HG02798 (cell line): ENCODE results near the gene LMOD1.
"Not testable (repeated sequence)": the region's sequence is repeated elsewhere in the genome, so short reads cannot be mapped to it uniquely, and the experiment has no call there.

Experiments used
- ATAC-seq: cut with Tn5 transposase; IDR thresholded peaks from one replicate; pipeline ENCODE4 v1.9.1; 2021; ENCODE audit warnings: mild to moderate bottlenecking; ENCODE audit not compliant: unreplicated experiment, poor library complexity

Gene LMOD1

DNA sequence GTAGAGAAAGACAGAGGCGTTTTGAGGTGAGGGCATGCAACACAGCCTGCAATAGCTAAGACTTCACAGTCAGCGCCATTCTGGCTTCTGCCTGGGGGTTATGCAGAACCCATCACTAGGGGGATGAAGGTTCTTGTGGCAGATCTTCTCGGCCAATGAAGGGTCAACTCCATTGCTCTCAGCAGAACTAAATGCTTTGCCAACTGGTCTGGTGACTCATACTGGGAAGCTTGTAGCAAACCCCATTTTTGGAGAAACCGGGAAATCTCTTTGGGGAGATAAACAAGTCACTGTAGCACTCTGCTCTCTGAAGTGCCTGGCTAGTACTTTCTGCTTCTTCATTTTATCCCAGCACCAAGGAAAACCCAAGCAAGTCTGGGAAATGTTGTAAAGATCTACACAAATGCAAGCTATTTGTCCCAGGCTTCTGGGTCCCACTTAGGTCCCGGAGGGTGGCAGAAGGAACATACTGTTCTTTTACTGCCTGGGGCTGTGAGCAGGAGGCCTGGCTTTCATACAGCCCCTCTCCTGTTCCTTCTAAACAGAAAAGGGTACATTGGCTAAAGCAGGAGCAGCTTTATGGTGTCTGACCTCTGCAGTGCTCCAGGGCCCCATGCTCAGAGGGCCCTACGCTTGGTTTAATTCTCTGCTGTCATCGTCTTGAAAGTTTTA is 28.9 kb downstream of the LMOD1 start:
- ATAC-seq = no peak

DNA sequence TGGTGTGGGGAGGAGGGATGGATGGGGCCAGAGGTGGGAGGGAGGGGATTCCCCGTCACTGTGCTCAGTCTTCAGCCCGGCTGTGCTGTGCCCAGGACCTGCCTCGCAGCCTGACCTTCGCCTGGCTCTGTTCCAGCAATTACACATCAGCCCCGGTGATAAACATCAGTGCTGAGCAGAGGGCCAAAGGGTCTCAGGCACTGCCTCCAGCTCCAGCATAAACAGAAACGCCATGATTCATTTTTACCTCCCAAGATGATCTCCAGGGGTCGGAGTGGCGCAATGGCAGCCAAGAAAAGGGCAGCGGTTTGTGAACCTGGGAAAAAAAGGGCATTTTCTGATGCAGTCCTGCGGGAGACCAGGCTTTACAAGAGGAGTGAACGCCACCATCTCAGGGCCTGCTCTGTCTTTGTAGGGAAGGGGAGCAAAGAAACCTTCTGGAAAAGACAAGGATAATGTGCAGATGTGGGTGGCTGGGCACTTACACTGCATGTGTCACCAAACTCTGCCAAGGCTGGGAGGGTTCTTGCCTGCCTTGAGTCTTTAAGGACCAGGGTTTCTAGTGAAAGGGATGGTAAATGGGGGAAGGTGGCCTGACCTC is 29.6 kb downstream of the LMOD1 start:
- ATAC-seq = no peak

DNA sequence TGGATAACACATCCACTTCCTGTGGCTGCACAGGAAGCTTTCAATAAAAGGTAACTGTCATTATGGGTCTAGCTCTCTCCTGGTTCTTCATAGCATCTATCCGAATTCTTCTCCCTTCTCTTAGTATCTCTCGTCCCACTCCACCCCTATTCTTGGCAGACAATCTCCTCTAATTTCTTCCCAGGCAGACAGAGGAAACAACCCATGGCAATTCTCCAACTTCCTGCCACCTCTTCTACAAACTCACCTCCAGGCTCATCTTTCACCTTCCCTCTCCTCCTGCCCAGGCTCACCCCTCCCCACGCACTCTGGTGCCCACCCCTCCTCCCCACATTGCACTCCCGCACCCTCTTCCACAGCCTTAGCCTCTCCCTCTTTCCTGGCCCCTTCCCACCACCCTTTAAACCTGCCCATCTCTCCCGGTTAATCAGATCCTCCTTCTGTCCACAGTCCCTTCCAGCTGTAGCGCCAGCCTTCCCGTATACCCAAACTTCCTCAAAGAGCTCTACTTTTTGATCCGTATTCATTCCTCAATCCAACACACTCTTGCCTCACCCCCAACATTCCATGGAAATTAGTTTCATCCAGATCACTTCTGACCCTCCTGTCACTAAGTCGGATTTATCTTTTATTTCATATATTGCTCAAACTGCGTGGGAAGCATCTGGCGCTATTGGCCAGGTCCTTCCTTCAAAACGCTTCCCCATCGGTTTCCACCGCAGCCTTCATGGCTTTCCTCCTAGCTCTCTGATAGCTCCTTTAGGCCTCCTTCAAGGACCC is 31.7 kb downstream of the LMOD1 start:
- ATAC-seq = no peak

DNA sequence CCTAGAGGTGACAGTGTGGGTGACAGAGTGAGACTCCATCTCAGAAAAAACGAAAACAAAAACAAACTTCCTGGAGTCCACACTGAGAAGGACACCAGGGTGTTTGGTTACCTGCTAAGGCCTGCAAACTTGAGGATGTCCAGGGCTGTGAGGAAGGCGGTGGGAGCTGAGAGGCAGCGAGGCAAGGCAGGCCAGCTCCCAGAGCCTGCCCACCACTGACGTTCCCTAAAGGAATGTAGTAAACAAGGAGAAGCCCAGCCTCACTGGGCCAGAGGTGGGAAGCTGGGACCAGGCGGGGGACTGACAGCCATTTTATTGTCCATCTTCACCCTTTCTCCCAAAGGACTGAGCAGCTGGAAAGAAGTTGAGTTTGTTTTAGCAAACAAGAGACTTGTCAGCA is 33.5 kb downstream of the LMOD1 start:
- ATAC-seq = no peak

DNA sequence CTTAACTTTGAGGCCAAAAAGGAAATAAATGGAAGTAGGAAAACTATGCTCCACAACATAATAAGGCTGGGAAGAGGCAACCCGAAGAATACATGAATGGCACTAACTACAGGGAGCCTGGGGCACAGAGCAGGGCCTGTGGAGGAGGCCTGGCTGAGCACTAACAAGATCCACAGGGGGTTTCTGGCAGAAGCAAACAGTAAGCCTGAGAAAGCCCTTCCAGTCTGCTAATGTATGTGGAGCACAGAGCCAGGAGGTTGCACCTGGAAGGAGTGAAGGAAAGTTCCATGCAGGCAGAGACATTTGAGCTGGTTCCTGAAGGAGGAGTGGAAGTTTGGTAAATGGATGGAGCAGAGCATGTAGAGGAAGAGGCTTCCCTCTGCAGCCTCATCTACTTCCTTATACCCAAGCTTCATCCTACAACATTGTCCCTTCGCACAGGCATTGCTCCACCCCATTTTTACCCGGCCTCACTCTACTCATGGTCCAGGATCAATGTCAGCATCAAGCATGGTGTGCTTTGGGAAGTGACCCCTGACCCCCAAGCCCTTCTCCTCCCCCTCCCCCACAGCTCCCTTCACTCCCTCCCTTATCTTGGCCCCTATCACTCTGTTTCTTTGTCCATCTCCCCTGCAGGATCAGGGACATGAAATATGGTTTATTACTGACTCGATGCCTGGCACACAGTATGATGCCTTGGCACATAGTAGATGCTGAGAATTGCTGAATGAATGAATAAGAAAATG is 34.3 kb downstream of the LMOD1 start:
- ATAC-seq = no peak

DNA sequence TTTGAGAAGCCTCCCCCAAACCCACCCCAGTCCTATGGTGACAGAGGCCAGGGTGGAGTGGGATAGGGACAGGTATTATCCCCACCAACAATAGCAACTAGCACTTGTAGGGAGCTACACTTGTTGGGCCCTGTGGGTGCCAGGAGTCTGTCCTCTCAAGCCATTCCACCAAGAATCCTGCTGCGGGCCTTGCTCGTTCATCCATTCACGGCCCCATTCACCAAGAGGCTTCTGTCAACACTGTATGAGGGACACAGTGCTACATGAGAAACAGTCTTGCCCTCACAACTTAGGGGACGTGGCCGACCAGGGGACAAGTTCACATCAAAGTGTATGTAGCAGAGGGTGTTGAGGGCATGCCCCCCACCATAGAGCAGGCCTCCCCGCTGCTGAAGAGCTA is 38.7 kb downstream of the LMOD1 start:
- ATAC-seq = no peak

DNA sequence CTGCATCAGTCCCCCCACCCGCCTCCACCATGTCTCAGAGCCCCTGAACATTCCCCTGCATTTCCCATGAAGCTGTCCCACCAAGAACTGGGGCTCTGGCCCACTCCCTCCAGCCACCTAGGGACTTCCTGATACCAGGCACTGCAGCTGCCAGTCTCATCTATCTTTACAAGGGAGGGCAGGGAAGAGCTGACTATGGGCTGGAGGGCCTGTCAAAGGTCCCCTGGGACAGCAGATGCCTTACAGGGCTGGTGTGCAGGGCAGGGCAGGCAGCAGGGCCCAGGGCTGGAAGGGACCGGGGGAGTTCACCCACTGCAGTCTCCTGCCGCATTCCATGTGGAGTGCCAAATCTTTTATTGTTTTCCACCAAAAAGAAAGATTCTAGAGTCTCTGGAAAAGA is 40.0 kb downstream of the LMOD1 start:
- ATAC-seq = no peak

DNA sequence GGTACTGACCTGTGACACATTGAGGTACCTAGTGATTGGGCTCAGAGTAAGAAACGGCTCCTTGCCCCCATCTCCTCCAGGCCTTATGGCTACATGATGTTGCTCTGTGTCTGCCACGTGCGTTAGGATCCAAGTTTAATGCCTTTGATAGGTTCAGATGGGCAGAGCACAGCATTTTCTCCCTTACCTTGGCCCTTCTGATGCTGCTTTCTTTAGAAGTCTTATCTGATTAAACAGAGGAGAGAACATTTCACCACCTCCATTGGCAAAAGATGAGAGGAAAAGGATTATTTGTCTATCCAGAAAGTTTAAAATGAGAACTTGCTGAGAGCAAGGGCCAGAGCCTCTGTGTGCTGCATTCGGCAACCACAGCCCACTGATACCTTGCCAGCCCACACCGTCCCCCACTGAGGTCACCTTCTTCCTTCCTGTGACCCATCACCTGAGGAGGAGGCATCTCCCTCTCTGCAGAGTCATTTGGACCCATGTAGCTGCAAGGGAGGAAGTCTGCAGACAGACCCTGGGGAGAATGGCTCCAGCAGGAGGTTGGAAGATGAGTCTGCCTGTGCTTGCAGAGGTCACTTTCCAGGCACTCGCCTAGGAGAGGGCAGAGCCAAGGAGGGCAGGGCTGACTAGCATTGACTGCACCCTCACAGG is 41.0 kb downstream of the LMOD1 start:
- no peak for ATAC-seq

DNA sequence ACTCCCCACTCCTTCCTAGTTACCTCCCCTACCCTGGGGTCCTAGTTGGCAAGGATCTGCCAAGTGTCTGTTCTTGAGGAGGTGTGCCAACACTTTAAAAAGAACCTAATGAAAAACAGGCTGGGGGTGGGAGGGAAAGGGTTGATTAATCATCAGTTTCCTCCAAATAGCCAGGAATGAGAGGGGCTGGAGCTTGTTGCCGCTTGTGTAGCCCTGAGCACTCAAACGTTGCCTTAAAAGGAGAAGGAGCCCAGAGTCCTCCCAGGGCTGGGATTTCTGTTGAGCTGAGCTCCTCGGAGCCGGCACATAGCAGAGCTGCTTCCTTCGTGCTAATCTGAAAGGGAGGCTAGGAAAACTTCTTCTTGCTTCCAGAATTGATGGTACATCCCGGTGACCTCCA is 41.8 kb downstream of the LMOD1 start:
- no peak for ATAC-seq

DNA sequence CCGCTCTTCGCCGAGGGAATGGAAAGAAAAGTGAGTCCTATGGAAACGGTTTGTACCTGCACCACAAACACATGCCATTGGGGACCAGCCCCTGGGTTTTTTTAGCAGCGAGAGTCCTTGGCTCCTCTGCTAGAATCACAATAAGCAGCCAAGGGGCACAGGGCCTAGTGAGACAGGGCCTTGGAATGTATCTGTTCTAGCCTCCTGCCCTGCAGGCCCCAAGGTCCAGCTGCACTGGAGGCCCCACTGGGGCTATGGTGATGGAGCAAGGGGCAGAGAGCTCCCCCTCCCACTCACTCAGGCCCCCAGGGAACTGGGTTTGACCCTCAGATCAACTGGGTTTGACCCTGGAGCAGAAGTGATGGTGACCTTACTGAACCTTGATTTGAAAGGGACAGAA is 43.2 kb downstream of the LMOD1 start:
- ATAC-seq = no peak

DNA sequence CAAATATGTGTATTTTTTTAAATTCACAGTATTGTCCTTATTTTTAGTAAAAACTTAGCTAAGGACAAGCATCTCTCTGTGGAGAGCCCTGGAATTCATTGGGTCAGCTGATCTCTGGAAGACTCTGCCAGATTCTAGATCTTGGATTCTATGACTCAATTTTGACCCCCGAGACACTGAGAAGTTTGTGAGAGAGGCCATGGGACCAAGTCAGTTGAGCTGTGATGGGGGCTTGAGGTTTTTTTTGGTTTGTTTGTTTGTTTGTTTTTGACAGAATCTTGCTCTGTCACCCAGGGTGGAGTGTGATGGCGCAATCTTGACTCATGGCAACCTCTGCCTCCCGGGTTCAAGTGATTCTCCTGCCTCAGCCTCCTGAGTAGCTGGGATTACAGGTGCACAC is 44.1 kb downstream of the LMOD1 start:
- ATAC-seq = no peak

DNA sequence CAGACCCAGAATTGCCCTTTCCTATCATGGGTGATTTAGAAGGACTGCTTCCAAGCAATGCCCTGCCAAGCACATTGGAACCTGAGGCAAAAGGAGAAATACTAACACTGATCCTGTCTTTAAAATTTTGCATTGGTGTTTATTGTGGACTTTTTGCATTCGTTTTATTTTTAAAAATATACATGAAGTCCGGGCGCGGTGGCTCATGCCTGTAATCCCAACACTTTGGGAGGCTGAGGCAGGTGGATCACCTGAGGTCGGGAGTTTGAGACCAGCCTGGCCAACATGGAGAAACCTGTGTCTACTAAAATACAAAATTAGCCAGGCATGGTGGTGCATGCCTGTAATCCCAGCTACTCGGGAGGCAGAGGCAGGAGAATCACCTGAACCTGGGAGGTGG is 45.3 kb downstream of the LMOD1 start:
- ATAC-seq = not testable (repeated sequence)

DNA sequence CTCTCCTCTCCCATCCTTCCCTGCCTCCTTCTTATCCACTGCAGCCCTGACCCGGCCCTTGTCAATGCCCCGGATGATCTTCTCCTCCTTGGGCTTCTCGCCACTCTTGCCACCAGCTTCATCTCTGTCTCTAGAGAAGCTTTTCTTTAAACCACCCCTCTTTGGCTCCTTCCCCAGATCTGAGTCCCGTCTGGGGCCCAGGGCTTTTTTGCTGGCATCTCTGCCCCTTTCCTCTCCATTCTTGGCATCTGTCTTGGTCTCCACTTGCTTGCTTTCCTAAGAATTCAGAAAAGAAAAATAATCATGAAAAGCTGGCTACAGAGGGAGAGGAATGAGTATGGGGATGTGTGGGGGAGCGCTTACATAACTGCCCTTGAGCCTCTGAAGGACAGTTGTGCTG is 45.9 kb downstream of the LMOD1 start:
- no peak for ATAC-seq

DNA sequence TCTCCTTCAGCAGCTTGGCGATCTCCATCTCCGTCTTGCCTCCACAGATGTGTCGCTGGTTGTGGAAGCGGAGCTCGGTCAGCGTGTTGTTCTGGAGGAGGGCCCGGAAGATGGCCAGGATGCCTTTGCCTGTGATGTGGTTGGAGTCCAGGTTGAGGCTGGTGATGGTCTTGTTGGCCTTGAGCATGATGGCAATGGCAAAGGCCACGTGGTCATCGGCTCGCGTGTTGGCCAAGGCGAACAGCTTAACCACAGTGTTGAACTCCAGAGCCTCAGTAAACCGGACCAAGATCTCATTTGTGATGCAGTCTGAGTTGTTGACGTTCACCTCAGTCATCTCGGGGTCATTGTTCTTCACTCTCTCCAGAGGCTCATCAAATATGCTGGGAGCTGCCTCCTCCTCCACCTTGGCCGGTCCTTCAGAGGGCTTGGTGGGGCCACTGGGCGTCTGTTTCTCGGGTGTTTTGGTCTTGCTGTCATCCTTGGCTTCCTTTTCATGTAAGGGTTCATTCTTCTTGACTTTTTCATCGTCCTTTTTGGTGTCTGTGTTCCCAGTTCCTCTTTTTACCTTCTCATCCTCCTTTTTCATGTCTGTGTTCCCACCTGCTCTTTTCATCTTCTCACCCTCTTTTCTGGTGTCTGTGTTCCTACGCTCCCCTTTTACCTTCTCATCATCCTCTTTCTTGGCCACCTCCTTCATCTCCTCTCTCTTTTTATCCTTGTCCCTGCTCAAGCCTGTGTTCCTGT is 46.5 kb downstream of the LMOD1 start:
- ATAC-seq = no peak

DNA sequence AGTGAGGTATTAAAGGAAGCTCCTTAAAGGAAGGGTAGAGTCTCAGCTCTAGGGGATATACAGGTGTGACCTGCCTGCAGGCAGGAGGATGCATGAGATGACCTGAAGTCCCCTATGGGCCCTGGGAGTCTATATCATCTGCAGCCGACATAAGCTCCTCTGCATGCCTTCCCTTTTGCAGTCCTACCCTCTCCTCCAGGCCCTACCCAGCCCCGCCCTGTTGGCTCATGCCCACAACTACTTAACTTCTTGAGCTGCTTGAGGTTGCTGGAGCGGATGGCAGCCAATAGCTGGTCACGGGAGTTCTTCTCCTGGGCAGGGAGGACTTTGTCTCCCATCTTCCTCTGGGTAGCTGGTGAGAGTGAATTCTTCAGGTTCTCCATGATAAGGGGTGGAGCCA is 47.4 kb downstream of the LMOD1 start:
- ATAC-seq = no peak

DNA sequence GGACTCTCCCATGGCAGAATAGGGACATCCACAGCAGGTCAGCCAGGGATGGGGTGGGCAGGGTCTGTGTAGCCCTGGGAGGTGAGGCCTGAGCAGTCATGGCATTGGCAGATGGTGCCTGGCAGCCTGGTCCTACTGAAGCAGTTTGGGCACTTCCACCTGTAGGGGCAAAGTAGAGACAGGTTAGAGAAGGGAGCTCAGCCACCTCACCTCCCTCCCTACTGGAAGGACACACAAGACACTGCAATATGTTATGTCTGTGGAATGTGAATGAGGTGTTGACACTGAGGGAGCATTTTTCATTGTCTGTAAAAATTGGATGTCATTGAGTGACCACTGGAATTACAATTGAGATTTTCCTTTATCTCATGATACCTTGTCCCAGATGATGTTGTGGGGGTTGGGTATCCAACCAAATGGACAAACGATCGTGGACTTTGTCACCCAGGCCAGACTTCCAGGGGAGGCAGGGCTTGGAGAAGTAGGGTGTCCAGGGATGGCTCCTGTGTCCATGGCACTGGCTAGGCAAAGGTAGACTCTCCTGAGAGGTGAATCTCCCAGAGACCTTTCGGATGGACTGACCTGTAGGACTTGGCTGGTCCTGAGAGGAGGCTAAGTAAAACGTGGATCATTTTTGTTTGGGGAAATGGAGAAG is 48.0 kb downstream of the LMOD1 start:
- ATAC-seq = no peak

DNA sequence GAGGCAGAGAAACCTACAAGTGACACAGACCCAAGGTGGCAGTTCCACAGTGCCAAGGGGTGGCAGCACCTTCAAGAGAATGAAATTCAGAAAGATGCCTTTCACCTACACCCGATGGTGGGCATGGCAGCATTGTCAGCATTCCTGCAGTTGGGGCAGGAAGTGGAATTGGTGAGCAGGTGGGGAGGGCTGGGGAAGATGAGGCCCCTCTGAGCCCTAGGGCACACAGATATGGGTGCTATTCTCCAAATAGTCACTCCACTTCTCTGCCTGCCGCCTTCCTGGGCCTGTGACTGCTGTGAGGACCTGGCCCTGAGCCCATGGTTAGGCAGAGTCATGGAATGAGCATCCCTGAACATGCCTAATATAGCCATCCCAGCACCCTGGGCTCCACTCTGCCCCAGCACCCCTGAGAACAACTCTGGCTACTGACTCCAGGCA is 49.4 kb downstream of the LMOD1 start:
- ATAC-seq = no peak

DNA sequence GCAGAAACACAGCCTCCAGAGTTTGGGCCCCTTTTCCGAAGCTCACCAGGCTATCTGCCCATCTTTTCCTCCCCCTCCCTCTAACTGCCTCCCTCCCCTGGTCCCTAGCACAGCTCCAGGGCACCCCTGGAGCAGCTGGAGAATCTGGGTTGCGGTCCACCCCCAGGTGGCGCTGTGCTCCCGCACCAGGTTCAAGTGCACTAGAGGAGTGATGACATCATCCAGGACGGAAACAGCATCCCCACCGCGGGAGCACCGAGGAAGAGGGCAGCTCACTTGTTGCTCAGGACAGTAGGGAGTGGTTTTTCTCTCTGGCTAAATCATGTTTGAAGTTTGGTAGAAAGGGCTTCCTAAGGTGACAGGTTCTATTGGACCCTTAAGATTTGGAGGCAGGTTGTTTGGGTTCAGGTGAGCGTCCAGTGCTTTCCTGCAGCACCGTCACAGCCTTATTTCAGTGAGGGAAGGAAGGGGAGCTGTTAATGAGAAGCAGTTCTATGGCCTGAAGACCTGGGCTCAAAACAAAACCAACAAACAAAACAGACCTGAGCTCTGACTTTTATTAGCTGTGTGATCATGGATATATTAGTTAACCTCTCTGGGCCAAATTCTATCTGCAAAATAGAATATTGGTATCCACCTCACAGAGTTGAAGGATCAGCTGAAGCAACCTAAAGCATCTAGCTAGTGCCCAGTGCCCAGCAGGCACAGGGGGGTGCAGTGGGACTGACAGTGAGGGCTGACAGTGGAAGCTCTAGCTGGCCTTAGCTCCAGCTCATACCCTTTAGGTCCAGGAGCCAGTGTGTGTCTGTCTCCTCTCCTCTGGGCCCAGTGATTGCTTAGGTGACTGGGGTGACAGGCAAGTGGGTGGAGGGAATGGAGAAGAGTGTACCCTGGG is 50.2 kb downstream of the LMOD1 start:
- no peak for ATAC-seq
